Endothelial cell of umbilical vein (primary cell): ENCODE results near the gene MAML3.

Experiments used
- EZH2 ChIP-seq: IDR thresholded peaks from 2 replicates; pipeline ENCODE4 v1.6.1; 2012; ENCODE audit warnings: borderline replicate concordance, low read depth, mild to moderate bottlenecking, moderate library complexity, low read length, inconsistent platforms; ENCODE audit not compliant: severe bottlenecking
- MYC ChIP-seq: IDR thresholded peaks from one replicate; pipeline ENCODE4 v1.6.1; 2011; ENCODE audit warnings: mild to moderate bottlenecking, low read depth, low read length
- POLR2A ChIP-seq: IDR thresholded peaks from 2 replicates; pipeline ENCODE4 v1.6.1; 2012; ENCODE audit warnings: low read depth, mild to moderate bottlenecking, control low read depth, low read length
- TF ChIP-seq, protein P1 (sequence below), 2 donors: IDR thresholded peaks; 1 replicate in 1 of 2; 2 replicates in 1 of 2; pipeline ENCODE4 v1.5.1; 2011; ENCODE audit warnings: low read length in 2 of 2, mild to moderate bottlenecking in 2 of 2, moderate library complexity in 2 of 2, control low read depth in 1 of 2, inconsistent platforms in 1 of 2, low read depth in 1 of 2; ENCODE audit not compliant: insufficient read depth in 1 of 2; ENCODE audit errors: extremely low read depth in 1 of 2

DNA sequence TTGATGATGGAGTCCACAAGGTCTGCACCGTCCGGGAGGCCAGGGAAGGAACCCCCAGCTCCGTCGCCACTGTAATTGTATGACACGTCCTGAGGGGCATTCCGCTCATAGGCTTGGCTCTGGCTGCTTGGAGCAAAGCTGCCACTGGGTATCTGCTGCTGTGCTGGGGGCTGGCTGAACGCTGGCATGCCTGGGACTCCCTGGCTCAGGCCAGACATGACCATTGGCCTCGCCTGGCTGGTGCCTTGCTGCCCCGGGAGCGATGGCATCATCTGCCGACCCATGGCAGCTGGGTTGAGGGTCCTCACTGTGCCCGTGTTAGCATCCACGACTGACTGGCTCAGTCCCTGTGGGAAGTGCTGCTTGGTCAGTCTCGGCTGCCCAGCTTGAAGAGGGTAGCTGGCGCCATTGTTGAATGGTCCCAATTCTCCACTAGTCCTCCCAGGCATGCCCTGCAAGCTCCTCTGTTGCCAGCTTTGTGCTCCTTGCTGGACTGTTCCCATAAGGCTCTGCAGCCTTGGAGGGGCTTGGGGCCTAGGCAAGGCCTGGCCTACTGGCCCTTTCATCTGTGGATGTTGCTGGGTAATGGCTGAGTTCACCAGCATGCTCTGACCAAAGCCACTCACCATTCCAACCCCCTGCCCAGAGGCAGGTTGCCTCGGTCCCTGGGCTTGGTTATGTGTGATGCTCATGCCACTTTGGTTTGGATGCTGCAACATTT lies 434.4 kb downstream of the MAML3 start:
- TF ChIP-seq POLR2A = no peak
- no peak for TF ChIP-seq EZH2
- TF ChIP-seq, protein P1, sequence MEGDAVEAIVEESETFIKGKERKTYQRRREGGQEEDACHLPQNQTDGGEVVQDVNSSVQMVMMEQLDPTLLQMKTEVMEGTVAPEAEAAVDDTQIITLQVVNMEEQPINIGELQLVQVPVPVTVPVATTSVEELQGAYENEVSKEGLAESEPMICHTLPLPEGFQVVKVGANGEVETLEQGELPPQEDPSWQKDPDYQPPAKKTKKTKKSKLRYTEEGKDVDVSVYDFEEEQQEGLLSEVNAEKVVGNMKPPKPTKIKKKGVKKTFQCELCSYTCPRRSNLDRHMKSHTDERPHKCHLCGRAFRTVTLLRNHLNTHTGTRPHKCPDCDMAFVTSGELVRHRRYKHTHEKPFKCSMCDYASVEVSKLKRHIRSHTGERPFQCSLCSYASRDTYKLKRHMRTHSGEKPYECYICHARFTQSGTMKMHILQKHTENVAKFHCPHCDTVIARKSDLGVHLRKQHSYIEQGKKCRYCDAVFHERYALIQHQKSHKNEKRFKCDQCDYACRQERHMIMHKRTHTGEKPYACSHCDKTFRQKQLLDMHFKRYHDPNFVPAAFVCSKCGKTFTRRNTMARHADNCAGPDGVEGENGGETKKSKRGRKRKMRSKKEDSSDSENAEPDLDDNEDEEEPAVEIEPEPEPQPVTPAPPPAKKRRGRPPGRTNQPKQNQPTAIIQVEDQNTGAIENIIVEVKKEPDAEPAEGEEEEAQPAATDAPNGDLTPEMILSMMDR (IDR thresholded peaks at IDR 0.05; ENCODE audit: extremely low read depth in 1 of 2, insufficient read depth in 1 of 2, low read depth in 1 of 2, low read length in 2 of 2) = no peak
- TF ChIP-seq MYC = no peak
